T-cell (primary cell): Measurements from ENCODE around the gene SINHCAF. TPM values are rescaled to one million over a fixed set of nuclear protein-coding genes. Genes with fewer than 3 reads are reported as not detected.

ENCODE experiments used
- ATAC-seq, 4 experiments: fragments of 200-7000 bp in 3 of 4; fragments of 150-1000 bp in 1 of 4; cut with Tn5 transposase; replicated peaks in 1 of 4; 1 replicate in 3 of 4; 2 replicates in 1 of 4; pipeline ENCODE4 v1.10.0; 2021; ENCODE audit warnings: moderate library complexity in 3 of 4, mild to moderate bottlenecking in 2 of 4, moderate number of reproducible peaks in 1 of 4
- CTCF ChIA-PET, 2 donors: fragments of 300-600 bp; sonication (Branson Sonifier 250); formaldehyde crosslinking; loops; one replicate each; lab custom pipeline; 2022; ENCODE audit warnings: antibody characterized with exemption in 2 of 2; lab: Charles Lee
- POLR2A ChIA-PET, 2 donors: fragments of 300-600 bp; sonication (Branson Sonifier 250); formaldehyde crosslinking; loops; one replicate each; lab custom pipeline; 2022; ENCODE audit warnings: antibody characterized with exemption in 2 of 2; lab: Charles Lee
- DNase-seq, 35 experiments: peaks; one replicate each; pipeline versions ENCODE4 v3.0.0 to v3.0.0-alpha.2; 2013 to 2023
- H3K27ac ChIP-seq: one replicate; pipeline ENCODE4 v1.5.1; 2013; ENCODE audit warnings: low read length
- H3K27me3 ChIP-seq, 2 experiments: replicated peaks in 1 of 2; 1 replicate in 1 of 2; 2 replicates in 1 of 2; pipeline versions ENCODE4 v1.6.1 to v1.7.0; 2013; ENCODE audit warnings: low read length in 1 of 2, mixed read lengths in 1 of 2; ENCODE audit not compliant: control insufficient read depth in 2 of 2, insufficient read depth in 2 of 2; ENCODE audit errors: extremely low read depth in 1 of 2
- H3K36me3 ChIP-seq, 2 donors: 1 replicate in 1 of 2; 2 replicates in 1 of 2; pipeline versions ENCODE4 v1.6.1 to v1.7.0; 2013; ENCODE audit warnings: low read length in 1 of 2; ENCODE audit not compliant: control insufficient read depth in 2 of 2, insufficient read depth in 1 of 2; ENCODE audit errors: extremely low read depth in 1 of 2
- H3K4me1 ChIP-seq, 2 experiments: 1 replicate in 1 of 2; 2 replicates in 1 of 2; pipeline versions ENCODE4 v1.6.1 to v1.7.0; 2013; ENCODE audit warnings: low read length in 2 of 2, mixed read lengths in 1 of 2; ENCODE audit not compliant: insufficient read depth in 2 of 2, control insufficient read depth in 1 of 2; ENCODE audit errors: extremely low read depth in 1 of 2
- H3K4me3 ChIP-seq, 2 donors: 1 replicate in 1 of 2; 2 replicates in 1 of 2; pipeline versions ENCODE4 v1.5.1 to v1.7.0; 2013; ENCODE audit warnings: mild to moderate bottlenecking in 2 of 2, low read length in 1 of 2, moderate library complexity in 1 of 2; ENCODE audit not compliant: control insufficient read depth in 1 of 2; ENCODE audit errors: extremely low read depth in 1 of 2
- H3K9me3 ChIP-seq: 2 replicates; pipeline ENCODE4 v1.7.0; 2013
- H3K27ac Mint-ChIP-seq, 2 donors: one replicate each; pipeline ENCODE4 v1.8.0; 2020 to 2021; ENCODE audit warnings: mild to moderate bottlenecking in 2 of 2, mixed read lengths in 2 of 2
- H3K27me3 Mint-ChIP-seq, 2 donors: one replicate each; pipeline ENCODE4 v1.8.0; 2021 to 2022; ENCODE audit warnings: mixed read lengths in 2 of 2
- H3K36me3 Mint-ChIP-seq: one replicate; pipeline ENCODE4 v1.8.0; 2021; ENCODE audit warnings: mixed read lengths
- H3K4me1 Mint-ChIP-seq, 3 donors: one replicate each; pipeline ENCODE4 v1.8.0; 2020 to 2022; ENCODE audit warnings: mixed read lengths in 3 of 3, mild to moderate bottlenecking in 1 of 3
- H3K4me3 Mint-ChIP-seq, 3 donors: one replicate each; pipeline ENCODE4 v1.8.0; 2020 to 2022; ENCODE audit warnings: mild to moderate bottlenecking in 3 of 3, mixed read lengths in 3 of 3, moderate library complexity in 3 of 3
- H3K9me3 Mint-ChIP-seq, 3 donors: one replicate each; pipeline ENCODE4 v1.8.0; 2020 to 2022; ENCODE audit warnings: mixed read lengths in 3 of 3
- WGBS: methylation state at CpG from one replicate; pipeline ENCODE4 v1.1.5; 2013; ENCODE audit warnings: missing lambda C conversion rate; ENCODE audit not compliant: insufficient coverage; 5-methylcytosine and 5-hydroxymethylcytosine counted together
- total RNA-seq, 35 experiments: library from RNA in 6 of 35; stranded (reverse) in 6 of 35; fragments of 120-200 nt in 1 of 35; gene quantifications; one replicate each; pipeline versions ENCODE4 v1.2.1 to v1.2.4 and lab custom pipeline; 2013 to 2026

Gene SINHCAF
- total RNA-seq, 5 donors from 2014 or later (not counting 1 experiment from before 2014, with no cell fraction given) = 70.3 to 93.2 (median 85.0) TPM

DNA sequence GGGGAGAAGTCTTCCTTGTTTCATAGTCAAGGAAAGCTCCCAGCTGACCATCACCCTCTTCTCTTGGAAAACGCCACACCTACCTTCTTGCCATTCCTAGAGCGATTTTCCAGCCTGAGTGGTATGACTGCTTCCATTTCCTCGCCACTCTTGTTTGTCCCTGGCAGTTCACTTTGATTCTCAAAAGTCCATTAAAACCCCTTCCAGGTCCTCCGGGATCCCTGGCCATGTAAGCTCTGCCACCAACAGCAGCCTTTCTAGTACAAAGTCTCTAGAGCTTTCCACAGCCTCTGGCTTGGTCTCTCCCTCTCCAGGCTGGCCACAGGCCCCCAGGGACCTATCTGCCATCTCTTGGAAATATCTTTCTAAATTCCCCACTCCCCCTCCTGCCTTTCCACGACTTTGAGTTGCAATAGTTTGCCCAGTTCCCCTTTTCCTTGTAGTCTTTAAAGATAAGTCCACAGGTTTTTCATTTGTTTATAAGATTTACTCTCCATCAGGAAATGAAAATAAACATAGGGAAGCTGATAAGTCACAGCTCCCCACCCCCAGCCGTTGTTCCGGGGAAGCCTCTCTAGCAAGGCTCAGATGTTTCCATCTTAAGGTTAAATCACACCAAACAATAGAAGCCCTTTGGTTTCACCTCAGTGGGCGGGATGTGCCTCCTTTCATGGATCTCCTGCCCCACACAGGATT is 42.9 kb upstream of the SINHCAF start:
- Mint-ChIP-seq H3K4me3 (no peak overlapping the region), H3K9me3 (no peaks in the 10 kb centered on the region), H3K36me3 (no peaks in the 10 kb centered on the region), H3K27ac (no peak overlapping the region), H3K4me1 (no peaks in the 10 kb centered on the region), H3K27me3 (peaks cover 5 to 8% of the 10 kb centered on the region in 2 donors)
- Histone ChIP-seq H3K27me3 (no peaks in the 10 kb centered on the region), H3K36me3 (no peaks in the 10 kb centered on the region), H3K4me1 (peaks cover 0 to 3% of the 10 kb centered on the region in 2 experiments), H3K27ac (no peak overlapping the region), H3K9me3 (no peaks in the 10 kb centered on the region), H3K4me3 (no peak overlapping the region)
- WGBS = 67% methylated on average over 5 of the region's 8 CpGs
- no peak for ATAC-seq
- DNase-seq = no peak
- POLR2A ChIA-PET = no interaction called here
- CTCF ChIA-PET = no interaction called here

GRCh38 chr12:31366104-31366621 is 40.2 kb upstream of the SINHCAF start:
- DNase-seq = no peak
- no peaks in the 10 kb centered on the region for H3K9me3 ChIP-seq
- H3K4me3 ChIP-seq = no peak overlapping the region
- H3K4me1 ChIP-seq = peaks cover 3 to 19% of the 10 kb centered on the region in 2 experiments
- H3K4me1 Mint-ChIP-seq = peaks cover 16 to 20% (median 17%) of the 10 kb centered on the region in 3 donors
- no peak overlapping the region for H3K4me3 Mint-ChIP-seq
- no peaks in the 10 kb centered on the region for H3K36me3 Mint-ChIP-seq
- ChIA-PET POLR2A (no interaction called here), CTCF (no interaction called here)
- no peaks in the 10 kb centered on the region for H3K36me3 ChIP-seq
- H3K27me3 Mint-ChIP-seq = peaks cover 5 to 7% of the 10 kb centered on the region in 2 donors
- no peak overlapping the region for H3K27ac ChIP-seq
- no peaks in the 10 kb centered on the region for H3K27me3 ChIP-seq
- ATAC-seq = no peak
- no peaks in the 10 kb centered on the region for H3K9me3 Mint-ChIP-seq
- no peak overlapping the region for H3K27ac Mint-ChIP-seq
- WGBS = 100% methylated on average over 2 of the region's 11 CpGs

- H3K4me3 ChIP-seq = no peak overlapping the region
- H3K36me3 ChIP-seq = no peaks in the 10 kb centered on the region
- no peaks in the 10 kb centered on the region for H3K9me3 Mint-ChIP-seq
- H3K4me1 Mint-ChIP-seq = peaks cover 16 to 20% (median 17%) of the 10 kb centered on the region in 3 donors
- 94% methylated on average over 2 of the region's 2 CpGs for WGBS
- ChIA-PET POLR2A (interaction anchor here in 1 of 2 donors (0.6 kb wide), 2 partner anchors 8 to 704 kb away, joined by 4 to 5 read pairs; no protein-coding TSS in a partner anchor), CTCF (interaction anchor here in 1 of 2 donors (0.9 kb wide), 1 partner anchor 74 kb away, joined by 3 read pairs; no protein-coding TSS in a partner anchor)
- ATAC-seq (no peak), DNase-seq (no peak)
- peaks cover 3 to 4% of the 10 kb centered on the region in 2 donors for H3K27me3 Mint-ChIP-seq
- H3K27ac ChIP-seq = no peak overlapping the region
- H3K36me3 Mint-ChIP-seq = no peaks in the 10 kb centered on the region
- H3K4me1 ChIP-seq = peaks cover 3 to 19% of the 10 kb centered on the region in 2 experiments
- H3K27ac Mint-ChIP-seq = no peak overlapping the region
- H3K9me3 ChIP-seq = no peaks in the 10 kb centered on the region
- H3K27me3 ChIP-seq = no peaks in the 10 kb centered on the region
- no peak overlapping the region for H3K4me3 Mint-ChIP-seq
Measured at GRCh38 chr12:31363831-31364230, 37.9 kb upstream of the SINHCAF start.

DNA sequence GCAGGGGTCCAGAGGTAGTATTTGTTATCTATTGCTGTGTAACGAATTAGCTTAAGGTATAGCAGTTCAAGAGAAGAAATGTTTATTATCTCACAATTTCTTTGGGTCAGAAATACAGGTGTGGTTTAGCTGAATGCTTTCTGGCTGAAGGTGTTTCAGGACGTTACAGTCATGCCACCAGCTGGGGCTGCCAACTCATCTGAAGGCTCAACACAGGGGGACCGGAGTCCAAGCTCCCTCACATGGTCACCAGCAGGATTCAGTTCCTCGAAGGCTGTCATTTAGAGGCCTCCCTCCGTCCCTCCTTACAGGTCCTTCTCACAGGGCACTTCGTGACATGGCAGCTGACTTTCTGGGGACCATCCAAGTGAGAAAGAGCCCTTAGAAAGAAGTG is 37.5 kb upstream of the SINHCAF start:
- Histone ChIP-seq H3K27ac (no peak overlapping the region), H3K4me1 (peaks cover 3 to 19% of the 10 kb centered on the region in 2 experiments), H3K9me3 (no peaks in the 10 kb centered on the region), H3K36me3 (no peaks in the 10 kb centered on the region), H3K4me3 (no peak overlapping the region), H3K27me3 (no peaks in the 10 kb centered on the region)
- no peaks in the 10 kb centered on the region for H3K36me3 Mint-ChIP-seq
- ChIA-PET POLR2A (interaction anchor here in 1 of 2 donors (0.6 kb wide), 2 partner anchors 9 to 704 kb away, joined by 4 to 5 read pairs; no protein-coding TSS in a partner anchor), CTCF (interaction anchor here in 1 of 2 donors (0.7 to 0.9 kb wide), 2 partner anchors 59 to 74 kb away, joined by 3 read pairs; no protein-coding TSS in a partner anchor)
- H3K27ac Mint-ChIP-seq = no peak overlapping the region
- peaks cover 16 to 20% (median 17%) of the 10 kb centered on the region in 3 donors for H3K4me1 Mint-ChIP-seq
- peaks cover 0 to 4% of the 10 kb centered on the region in 2 donors for H3K27me3 Mint-ChIP-seq
- H3K9me3 Mint-ChIP-seq = no peaks in the 10 kb centered on the region
- DNase-seq (no peak), ATAC-seq (no peak)
- 66% methylated on average over 5 of the region's 6 CpGs for WGBS
- H3K4me3 Mint-ChIP-seq = peak overlapping the region in 1 of 3 donors; percentile 74

DNA sequence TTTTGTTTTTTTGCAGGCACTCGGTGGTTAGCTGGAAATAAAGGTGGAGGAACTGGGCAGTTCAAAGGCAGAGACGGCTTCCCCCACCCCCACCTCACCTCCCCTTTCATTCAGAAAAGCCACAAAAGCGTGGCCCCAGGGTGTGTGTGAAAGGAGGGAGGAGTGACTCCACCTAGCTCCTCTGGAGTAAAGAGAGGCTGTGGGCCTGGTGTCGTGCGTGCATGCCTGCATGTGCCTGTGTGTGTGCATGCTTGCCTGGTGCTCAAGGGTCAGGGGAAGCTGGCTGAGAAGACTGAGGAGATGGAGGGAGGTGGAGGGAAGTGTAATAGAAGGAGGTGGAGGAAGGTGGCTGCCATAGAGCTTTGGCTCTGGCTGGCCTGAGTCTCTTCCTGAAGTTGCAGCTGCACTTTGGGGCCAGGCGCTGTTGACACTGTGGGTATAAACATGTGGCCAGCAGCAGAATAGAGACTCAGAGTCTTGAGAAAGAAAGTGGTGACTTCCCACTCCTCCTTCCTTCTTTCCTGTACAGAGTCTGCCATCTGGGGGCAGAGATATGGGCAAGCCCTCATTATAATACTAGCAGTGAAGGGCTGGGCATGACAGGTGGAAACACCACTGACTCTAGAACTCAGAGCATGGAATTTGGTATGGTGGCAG is 36.9 kb upstream of the SINHCAF start:
- Mint-ChIP-seq H3K27ac (peak overlapping the region in 1 of 2 donors; percentile 55), H3K4me1 (peaks cover 16 to 20% (median 17%) of the 10 kb centered on the region in 3 donors), H3K27me3 (peaks cover 0 to 4% of the 10 kb centered on the region in 2 donors), H3K36me3 (no peaks in the 10 kb centered on the region), H3K9me3 (no peaks in the 10 kb centered on the region), H3K4me3 (peak overlapping the region; percentile 44 to 74 (median 50))
- Histone ChIP-seq H3K27me3 (no peaks in the 10 kb centered on the region), H3K36me3 (no peaks in the 10 kb centered on the region), H3K9me3 (no peaks in the 10 kb centered on the region), H3K27ac (no peak overlapping the region), H3K4me3 (peak overlapping the region in 1 of 2 donors; percentile 11), H3K4me1 (peaks cover 3 to 19% of the 10 kb centered on the region in 2 experiments)
- ATAC-seq = peak; percentile 40 to 66 (median 60)
- ChIA-PET POLR2A (interaction anchor here in 1 of 2 donors (0.6 kb wide), 1 partner anchor 705 kb away, joined by 4 read pairs; no protein-coding TSS in a partner anchor), CTCF (interaction anchor here in 1 of 2 donors (0.7 to 0.9 kb wide), 2 partner anchors 60 to 74 kb away, joined by 3 read pairs; no protein-coding TSS in a partner anchor)
- DNase-seq = peak in 10 of 35 experiments; percentile 2 to 34 (median 4)
- WGBS = 0% methylated on average over 2 of the region's 6 CpGs
